Measurements from ENCODE around the gene MYL12A.
A peak's percentile ranks its signal among the peaks of the same experiment; 100 is the strongest.

The MYL12A gene

DNA sequence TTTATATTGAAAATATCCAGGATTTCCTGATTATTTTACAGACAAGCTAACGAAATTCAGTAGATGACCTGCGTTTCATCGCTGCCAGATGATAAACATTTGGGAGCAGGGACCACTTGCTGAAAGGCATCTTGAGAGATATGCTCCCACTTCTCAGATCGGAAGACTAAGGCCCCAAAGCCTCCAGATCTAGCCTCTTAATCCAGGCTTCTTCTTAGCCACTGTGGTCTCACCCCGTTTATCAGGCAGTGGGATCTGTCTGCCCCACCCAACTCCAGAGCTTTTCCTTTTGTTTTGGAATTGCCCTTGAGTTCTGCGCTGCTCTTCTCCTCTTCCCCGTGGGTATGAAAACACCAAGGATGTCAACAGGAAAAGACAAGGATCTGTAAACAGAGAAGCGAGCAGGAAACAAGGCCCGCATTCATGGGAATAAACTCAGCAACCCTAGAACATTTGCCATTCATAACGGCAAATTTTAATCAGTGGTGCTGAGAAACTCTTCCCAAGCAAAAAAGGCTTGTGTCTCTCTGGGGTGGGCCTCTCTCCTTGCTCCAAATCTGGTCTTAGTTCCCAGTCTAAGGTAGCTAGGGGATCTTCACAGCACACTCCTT is 35.8 kb downstream of the MYL12A start:
- no peak for DNase-seq (ENCODE audit: low spot score)

DNA sequence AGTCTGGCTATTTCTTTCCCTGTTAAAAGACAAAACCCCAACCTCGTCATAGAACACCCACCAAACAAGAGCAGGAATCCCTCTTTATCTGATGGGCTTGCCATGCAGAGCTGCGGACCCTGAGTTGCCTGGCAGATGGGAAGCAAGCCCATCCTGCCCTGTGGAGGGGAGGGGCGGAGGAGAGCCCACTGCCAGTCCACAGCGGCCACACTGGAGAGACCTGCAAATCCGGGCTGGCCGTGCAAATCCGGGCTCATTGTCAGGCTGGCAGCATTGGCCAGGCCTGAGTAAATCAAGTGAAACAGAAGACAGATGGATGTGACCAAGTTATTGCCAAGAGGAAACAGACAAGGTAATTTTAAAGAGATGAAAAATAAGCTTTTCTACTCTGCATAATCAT is 36.3 kb downstream of the MYL12A start:
- DNase-seq (ENCODE audit: low spot score): no peak

DNA sequence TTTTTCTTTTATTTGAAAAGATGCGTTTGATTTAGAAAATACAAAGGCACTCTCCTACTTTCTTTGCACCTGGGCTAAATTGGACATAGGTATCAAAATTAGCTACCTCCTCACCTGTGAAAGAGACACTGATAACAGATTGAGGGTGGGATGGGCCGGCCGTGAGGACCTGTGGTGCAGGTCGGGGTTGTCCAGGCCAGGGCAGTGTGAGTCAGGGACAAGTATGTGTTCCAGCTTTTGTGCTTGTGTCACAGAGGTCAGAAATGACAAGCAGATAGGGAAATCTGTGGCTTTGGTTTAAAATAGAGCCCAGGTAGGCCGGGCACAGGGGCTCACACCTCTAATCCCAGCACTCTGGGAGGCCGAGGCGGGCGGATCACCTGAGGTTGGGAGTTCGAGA is 36.9 kb downstream of the MYL12A start:
- DNase-seq (ENCODE audit: low spot score): no peak

DNA sequence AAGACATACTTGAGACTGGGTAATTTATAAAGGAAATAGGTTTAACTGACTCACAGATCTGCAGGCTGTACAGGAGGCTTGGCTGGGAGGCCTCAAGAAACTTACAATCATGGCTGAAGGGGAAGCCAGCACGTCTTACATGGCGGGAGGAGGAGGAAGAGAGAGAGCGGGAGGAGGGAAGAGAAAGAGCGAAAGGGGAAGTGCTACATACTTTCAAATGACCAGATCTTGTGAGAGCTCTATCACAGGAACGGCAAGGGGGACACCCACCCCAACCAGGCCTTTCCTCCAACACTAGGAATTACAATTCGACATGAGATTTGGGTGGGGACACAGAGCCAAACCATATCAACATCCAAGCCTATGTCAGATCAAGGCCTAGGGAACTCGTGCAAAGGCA is 38.6 kb downstream of the MYL12A start:
- no peak for DNase-seq (ENCODE audit: low spot score)

DNA sequence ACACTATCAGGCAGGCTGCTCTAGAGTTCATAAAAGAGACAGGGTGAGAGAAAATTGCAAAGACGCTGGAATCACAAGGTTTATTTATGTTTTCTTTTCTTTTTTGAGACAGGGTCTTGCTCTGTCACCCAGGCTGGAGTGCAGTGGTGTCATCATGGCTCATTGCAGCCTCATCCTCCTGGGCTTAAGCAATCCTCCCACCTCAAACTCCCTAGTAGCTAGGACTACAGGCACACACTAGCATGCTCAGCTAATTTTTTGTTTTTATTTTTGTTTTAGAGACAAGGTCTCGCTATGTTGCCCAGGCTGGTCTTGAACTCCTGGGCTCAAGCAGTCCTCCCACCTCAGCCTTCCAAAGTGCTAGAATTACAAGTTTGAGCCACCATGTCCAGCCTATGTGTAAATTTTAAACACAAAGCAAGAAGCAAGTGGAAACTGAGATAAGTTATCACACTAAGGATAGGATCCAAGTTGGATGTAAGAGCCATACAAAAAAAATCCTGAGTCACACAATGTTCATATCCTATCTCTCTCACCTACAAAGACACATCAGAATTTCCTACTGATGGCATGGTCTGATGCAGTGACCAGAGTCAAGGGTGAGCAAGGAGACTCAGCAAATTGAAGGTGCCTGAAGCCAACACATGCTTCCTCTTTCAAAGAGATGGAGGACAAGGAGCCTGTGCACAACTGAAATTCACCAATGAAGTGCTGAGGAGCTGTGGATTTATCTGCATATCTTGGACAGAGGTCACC is 45.8 kb downstream of the MYL12A start:
- DNase-seq (ENCODE audit: low spot score): no peak

DNA sequence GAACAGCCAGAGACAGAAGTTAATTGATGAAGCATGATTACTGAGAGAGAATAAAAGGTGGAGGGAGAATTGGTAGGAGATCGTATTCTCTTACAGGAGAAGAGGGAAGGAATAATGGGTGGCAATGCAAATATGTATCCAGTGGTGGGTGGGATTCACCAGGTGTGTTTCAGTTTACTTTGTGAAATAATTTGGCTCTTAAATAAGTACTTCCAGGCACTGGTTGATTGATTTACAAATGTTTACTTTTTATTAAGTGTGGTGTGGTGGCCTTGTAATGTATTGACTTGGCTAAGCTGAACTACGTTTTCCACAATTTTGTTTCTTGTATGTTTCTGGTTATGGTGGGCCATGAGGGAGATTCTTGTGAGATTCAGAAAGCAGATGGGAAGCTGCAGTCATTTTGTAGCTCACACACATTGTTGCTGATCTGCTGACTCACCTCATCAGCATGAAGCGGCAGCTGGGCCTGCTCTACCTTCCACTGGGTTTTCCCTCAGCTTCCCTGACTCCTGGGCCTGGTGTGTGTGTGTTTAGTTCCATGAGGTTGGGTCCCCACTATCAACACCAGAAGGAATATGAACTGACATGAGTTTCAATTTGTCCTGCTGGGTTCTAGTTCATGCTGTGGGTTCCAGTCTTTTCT is 47.0 kb downstream of the MYL12A start:
- DNase-seq (ENCODE audit: low spot score): no peak

DNA sequence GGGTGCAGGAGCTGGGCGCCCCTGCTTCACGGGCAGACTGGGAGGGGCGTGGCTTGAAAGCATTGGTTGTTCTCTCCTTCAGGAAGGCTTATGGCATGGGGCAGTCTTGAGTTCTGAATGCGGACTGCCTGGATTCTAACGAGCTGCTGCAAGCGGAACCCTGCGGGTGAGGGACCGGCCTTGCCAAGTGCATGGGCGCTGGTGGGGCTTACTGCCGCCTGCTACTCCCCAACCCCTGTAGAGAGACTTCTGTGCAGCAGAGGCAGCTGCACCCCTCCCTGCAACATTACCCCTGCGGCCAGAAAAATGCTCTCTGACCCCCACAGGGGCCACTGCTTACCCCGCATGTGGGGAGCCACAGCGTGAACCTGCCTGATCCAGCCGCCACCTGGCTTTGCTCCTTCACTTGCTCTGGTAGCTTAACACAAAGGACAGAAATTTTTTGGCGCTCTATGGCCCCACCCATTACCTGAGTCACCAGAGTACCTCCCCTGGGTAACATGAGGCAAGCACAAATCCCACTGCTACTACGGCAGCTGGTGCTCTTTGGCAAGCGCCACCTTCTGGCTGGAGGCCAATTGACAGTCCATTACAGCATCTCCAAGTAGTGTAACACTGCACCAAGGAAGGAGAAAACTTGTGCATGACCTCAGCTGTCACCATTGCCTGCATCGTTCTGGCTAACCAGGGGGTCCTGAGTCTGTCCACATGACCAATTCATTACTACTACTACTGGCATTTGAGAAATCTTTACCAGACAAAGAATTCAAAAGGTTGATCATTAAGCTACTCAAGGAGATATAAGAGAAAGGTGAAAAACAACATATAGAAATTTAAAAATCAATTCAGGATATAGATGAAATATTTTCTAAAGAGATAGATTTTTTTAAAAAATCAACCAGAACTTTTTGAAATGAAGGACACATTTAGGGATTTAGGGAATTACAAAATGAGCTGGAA is 49.7 kb downstream of the MYL12A start:
- DNase-seq (ENCODE audit: low spot score): peak; percentile 90

DNA sequence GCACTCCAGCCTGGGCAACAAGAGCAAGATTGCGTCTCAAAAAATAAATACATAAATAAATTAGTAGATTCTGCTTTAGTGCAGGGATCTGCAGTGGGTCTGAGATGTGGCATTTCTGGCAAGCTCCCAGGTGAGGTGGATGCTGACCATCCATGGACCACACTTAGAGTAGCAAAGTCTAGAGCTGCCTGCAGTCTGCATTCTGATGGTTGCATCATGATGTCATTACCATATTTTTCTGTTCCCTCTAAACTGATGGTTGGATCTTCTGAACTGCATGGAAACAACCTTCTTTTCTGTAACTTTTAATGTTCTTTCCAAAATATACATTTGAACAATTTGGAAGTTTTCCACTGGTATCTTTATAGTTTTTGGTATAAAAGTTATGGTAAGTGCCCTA is 57.2 kb downstream of the MYL12A start:
- no peak for DNase-seq (ENCODE audit: low spot score)

DNA sequence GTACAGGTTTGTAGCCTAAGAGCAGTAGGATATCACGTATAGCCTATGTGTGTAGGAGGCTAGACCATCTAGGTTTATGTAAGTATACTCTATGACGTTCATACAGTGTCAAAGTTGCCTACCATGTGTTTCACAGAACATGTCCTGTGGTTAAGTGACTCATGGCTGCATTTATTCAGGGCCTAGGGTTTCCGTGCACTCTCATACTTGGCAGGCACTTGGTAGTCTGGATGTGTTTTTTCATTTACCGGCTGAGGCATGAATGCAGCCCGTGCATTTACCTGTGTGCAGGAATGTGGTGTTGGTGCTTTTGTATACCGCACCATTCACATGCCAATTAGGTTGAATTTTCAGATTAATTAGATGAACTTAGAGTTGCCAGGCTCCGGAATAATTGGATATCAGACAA is 57.8 kb downstream of the MYL12A start:
- DNase-seq (ENCODE audit: low spot score): no peak

All from hematopoietic multipotent progenitor cell treated with erythropoietin and hydrocortisone succinate and interleukin-3 and kit ligand, for 17 days (in vitro differentiated cells).